Activated effector memory CD4-positive, alpha-beta T cell treated with anti-CD3 and anti-CD28 coated beads, Interleukin-2, amount 50 U/mL, for 16 hours (primary cell): Measurements from ENCODE around the gene CTNNA2.

Experiments used
- DNase-seq: peaks from one replicate; pipeline ENCODE4 v3.0.0-alpha.2; 2020

Gene CTNNA2

DNA sequence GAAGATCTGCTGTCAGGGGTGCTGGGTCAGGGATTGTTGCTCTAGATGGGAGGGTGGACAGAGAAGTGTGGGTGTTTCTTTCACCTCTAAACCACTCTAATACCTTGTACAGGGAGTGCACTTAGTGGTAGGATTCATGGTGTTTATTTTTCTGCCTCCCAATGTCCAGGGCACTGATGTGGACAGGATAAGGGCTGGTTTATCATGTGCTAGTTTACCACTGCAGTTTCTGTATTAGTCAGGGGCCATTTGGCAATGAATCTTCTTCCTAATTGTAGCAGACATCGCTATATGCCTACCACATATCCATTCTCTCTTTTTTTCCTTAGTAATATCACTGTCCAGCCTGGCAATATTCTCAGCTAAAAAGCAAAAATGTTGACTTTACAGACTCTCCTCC lies 842.0 kb downstream of the CTNNA2 start:
- no peak for DNase-seq

DNA sequence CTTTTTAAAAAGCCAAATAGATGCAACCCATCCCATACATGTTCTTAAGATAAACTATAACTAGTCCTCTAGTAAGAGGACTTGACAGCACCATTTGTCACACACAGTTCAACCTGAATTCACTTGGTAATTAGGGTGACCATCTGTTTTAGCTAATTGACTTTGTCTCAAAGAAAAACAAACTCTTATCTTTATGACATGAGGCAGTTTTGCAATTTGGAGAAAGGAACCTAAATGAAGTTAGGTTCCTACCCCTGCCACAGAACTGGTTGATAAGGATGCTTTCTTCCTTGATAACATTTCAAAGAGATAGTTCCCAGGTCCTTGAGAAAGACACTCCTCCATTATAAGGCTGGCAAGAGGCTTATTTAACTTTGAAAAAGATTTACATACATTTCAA lies 849.1 kb downstream of the CTNNA2 start:
- DNase-seq: no peak

GRCh38 chr2:80363330-80363729 lies 850.5 kb downstream of the CTNNA2 start:
- DNase-seq: no peak

- DNase-seq: no peak
Observed at GRCh38 chr2:80363791-80364349, 851.0 kb downstream of the CTNNA2 start.

DNA sequence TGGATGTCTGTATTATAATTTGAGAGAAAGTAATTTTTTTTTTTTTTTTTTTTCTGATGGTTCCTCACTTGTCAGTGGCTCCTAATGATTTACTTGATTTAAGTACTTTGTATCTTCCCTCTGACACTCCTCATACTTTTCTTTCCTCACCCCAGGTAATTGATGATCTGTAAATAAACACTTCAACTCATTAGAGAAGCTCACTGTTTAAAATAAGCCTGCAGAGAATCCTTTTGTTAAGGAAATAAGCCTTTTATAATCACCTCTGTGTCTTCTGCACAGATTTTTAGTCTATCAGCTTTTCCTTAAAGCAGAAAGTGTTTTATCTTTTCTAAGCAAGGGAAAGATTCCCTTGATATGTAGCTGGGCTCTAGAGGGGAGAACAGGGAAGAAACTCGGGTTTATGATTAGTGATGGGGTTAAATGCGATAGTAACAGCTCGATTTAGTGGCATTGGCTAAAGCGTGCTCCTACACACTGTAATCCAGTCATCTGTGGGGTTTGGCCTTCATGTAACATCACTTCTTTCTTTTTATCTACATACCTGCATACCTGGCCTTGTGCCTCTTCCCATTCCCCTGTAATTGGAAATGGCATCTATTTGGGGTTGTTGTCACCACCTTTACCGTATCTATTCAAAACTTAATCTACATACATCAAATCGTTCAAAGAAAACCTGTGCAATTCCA lies 851.8 kb downstream of the CTNNA2 start:
- no peak for DNase-seq

GRCh38 chr2:80365762-80366161 lies 852.9 kb downstream of the CTNNA2 start:
- DNase-seq: no peak

DNA sequence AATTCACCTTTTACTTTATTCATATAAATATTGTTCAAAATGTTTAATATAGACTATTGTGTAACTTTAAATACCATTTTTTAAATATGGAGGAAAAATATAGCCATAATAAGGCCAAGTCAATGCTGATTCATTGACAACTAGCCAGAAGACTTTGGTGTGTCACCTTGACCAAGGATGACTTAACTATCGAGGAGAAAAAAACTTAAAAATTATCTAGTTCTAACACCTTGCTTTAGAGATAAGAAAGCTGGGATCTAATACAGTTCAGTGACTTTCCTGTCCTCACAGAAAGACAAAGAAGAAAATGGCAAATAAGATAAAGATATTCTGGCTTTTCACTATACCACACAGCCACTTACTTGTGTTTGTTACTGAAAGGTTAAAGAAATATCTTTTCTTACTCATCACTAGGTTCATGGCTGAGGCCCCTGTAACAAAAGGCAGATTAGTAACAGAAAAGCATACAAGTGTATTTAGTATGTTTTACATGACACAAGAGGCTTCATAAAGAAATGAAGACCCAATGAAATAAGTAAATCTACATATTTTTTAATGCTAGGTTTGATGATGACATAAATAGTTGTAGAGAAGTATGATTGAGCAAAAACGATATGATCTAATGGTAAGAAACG lies 857.6 kb downstream of the CTNNA2 start:
- no peak for DNase-seq

DNA sequence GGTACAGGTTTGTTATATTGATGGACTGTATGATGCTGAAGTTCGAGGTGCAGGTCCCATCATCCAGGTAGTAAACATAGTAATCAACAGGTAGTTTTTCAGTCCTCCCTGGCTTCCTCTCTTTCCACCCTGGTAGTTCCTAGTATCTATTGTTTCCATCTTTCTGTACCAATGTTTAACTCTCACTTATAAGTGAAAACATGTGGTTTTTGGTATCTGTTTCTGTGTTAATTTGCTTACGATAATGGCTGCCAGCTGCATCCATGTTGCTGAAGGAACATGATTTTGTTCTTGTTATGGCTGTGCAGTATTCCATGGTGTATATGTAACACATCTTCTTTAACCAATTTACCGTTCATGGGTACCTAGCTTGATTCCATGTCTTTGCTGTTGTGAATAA lies 861.3 kb downstream of the CTNNA2 start:
- no peak for DNase-seq

- DNase-seq: no peak
Observed at GRCh38 chr2:80377071-80377470, 864.2 kb downstream of the CTNNA2 start.

GRCh38 chr2:80380736-80381135 lies 867.9 kb downstream of the CTNNA2 start:
- DNase-seq: no peak

- no peak for DNase-seq
Observed at GRCh38 chr2:80381666-80382065, 868.8 kb downstream of the CTNNA2 start.

- no peak for DNase-seq
Observed at GRCh38 chr2:80392441-80392840, 879.6 kb downstream of the CTNNA2 start.

DNA sequence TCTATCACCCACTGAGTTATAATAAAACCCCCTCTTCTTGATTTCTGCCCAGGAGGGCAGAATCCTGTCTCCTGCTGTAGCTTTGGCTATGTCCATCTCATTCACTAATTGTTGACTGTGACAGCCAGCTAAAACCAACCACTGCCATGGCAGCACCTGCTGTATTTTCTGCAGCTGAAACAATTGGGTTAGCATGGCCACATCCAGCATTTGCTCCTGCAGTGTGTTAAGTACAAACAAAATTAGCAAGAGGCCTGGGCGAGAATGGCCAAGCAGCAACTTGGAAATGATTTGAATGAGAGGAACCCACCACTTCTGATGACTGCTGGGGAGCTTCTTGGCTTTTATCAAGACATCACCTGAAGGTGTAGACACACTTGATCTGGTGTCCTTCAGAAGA lies 881.1 kb downstream of the CTNNA2 start:
- DNase-seq: no peak

- DNase-seq: no peak
Observed at GRCh38 chr2:80395251-80395650, 882.4 kb downstream of the CTNNA2 start.

DNA sequence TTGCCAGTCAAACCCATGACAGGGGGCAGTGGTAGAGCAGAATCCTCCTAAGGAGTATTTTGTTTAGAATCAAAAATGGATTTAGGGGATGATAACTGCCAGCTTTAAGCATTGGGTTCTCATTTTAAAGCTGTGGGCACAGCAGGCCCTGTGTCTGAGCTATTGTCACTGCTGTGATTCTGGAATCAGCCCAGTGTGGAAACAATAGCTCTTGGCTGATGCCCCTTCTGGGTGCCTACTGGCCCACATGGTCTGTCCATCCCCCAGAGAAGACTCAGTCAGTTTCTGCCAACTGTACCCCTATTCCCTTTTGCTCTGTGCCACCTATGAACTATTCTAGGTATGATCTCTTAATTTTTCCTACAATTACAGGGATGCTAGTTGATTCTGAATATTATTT lies 883.4 kb downstream of the CTNNA2 start:
- DNase-seq: no peak

DNA sequence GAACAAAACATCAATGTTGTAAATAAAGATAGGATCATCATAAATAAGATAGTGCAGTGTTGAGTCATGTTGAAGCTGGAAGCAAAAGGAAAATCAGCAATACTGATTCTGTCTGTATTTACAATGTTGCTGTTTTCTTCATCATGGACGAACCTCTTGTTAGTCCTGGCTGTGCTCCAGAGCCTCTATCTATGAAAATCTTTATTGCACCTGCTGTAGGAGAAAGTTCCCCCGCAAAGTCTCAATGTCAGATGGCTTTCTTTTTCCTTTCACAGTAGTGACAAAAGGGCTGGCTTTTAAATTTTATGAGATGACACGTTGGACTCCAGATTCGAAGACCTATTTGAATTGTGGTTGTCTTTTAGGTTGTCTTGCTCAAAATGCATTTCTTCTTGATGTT lies 890.2 kb downstream of the CTNNA2 start:
- DNase-seq: no peak

GRCh38 chr2:80407377-80407776 lies 894.5 kb downstream of the CTNNA2 start:
- no peak for DNase-seq

DNA sequence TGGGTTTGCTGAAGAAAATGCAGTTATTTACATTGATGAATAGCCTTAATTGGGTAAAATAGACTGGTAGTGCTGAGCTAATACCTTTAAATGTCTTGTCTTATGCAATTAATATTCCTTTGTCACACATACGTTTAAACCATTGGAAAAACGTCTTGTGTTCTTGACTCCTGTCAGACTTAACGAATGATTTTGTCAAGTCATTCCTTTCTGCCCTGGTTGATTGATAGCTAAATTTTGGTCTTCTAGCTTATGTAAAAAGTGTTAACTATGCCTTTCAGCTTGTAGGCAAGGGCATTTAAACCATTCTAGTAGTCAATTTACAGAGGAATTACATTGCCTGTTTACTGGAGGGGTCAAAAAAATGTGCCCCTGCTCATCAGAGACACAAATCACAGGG lies 897.5 kb downstream of the CTNNA2 start:
- DNase-seq: no peak

DNA sequence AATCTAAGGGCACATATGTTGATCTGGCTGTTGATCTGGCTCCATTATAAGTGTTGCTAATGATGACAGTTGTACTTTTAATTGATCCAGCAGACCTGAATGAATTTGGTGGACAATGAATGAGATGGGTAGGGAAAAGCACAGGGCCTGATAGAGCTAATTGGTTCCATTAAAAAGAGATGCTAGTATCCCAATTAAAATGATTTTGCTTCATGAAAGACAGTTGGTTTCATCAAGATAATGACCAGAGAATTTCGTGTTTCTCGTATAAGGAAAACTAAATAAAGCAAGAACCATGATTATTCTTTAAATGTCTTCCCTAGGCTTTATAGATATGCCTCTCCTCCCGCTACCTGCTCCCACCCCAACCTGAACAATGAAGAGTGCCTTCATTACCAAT lies 900.3 kb downstream of the CTNNA2 start:
- no peak for DNase-seq

GRCh38 chr2:80417737-80418136 lies 904.9 kb downstream of the CTNNA2 start:
- no peak for DNase-seq

GRCh38 chr2:80420530-80421208 lies 907.8 kb downstream of the CTNNA2 start:
- DNase-seq: no peak

- DNase-seq: no peak
Observed at GRCh38 chr2:80429251-80429650, 916.4 kb downstream of the CTNNA2 start.

GRCh38 chr2:80437959-80438358 lies 925.1 kb downstream of the CTNNA2 start:
- DNase-seq: no peak

DNA sequence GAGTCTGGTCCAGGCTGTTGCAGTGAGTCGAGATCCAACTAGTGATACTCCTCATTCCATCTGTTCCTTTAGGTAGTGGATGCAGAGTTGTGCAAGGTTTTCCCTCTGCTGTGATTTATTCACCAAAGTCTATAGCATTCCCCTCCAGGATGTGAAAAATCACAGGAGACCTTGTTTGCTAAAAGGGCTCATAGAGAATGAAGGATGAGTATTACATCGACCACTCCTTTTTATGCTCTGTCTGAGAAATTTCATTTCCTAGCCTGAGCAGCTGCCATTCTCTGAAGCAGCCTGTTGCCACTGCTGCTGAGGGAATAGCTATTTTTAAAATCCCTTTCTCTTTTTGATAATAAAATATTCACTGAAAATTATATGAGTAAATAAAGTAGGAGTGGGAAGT lies 925.8 kb downstream of the CTNNA2 start:
- no peak for DNase-seq
